Epithelial cell of alveolus of lung (primary cell): ENCODE data around the gene TRIML1. TPM values are rescaled to one million over a fixed set of nuclear protein-coding genes. Genes with fewer than 3 reads are reported as not detected.

Source experiments
- total RNA-seq: library from RNA; depleted of rRNA; stranded (reverse); fragments of >200 nt; gene quantifications from 2 replicates; pipeline ENCODE4 v1.2.1, GENCODE V29; 2015

The TRIML1 gene, protein sequence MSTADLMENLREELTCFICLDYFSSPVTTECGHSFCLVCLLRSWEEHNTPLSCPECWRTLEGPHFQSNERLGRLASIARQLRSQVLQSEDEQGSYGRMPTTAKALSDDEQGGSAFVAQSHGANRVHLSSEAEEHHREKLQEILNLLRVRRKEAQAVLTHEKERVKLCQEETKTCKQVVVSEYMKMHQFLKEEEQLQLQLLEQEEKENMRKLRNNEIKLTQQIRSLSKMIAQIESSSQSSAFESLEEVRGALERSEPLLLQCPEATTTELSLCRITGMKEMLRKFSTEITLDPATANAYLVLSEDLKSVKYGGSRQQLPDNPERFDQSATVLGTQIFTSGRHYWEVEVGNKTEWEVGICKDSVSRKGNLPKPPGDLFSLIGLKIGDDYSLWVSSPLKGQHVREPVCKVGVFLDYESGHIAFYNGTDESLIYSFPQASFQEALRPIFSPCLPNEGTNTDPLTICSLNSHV
- total RNA-seq, result not detected in 2 replicates

GRCh38 chr4:188139141-188139540, at the start of gene TRIML1:
TSS of gene TRIML1 (plus strand) at chr4:188139441. CDS start at chr4:188139559, 118 bp downstream.

DNA sequence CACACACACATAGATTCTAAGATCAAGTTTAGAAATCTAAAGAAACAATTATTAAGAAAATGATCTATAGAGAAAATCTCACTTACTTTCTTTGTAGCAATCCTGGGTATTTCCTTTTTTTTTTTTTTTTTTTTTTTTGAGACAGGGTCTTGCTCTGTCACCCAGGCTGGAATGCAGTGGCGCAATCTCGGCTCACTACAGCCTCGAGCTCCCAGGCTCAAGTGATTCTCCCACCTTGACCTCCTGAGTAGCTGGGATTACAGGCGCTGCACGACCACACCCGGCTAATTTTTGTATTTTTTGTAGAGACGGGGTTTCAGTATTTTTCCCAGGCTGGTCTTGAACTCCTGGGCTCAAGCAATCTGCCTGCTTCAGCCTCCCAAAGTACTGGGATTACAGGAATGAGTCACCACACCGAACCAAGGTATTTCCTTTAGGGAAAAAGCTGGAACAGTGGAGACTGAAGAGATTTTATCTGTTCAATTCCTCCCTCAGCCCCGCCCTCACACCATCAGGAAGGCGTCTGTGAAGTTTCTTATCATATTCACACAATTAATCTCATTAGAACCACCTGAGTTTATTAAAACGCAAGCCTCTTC, 30.0 kb upstream of the TRIML1 start, which contains the start of gene TRIML2:
TSS of gene TRIML2 (minus strand) at position 447 of the 599 bp plus-strand sequence. CDS start 4,235 bp downstream, outside the sequence.

Other genes starting within 250 kb of the TRIML1 start
- 0.32 and 1.0 TPM in 2 replicates for gene ZFP42, start 143.7 kb upstream of the TRIML1 start, total RNA-seq
- not detected in 2 replicates for gene TRIML2, start 29.8 kb upstream of the TRIML1 start, total RNA-seq